Smooth muscle cell (in vitro differentiated cells): ENCODE data around the gene C19orf33. TPM values are rescaled to one million over a fixed set of nuclear protein-coding genes. Genes with fewer than 3 reads are reported as not detected.

Source experiments
- DNase-seq: peaks from one replicate; lab custom pipeline; 2025; ENCODE audit not compliant: unreplicated experiment; lab: John Stamatoyannopoulos, UW
- H2AFZ ChIP-seq: fragments of 200-600 bp; sonication (generic); 2 replicates; pipeline ENCODE4 v1.6.0; 2016; ENCODE audit warnings: antibody characterized with exemption, low read depth, mild to moderate bottlenecking
- H3F3A ChIP-seq: fragments of 200-600 bp; sonication (generic); 2 replicates; pipeline ENCODE4 v1.6.0; 2017; ENCODE audit warnings: antibody characterized with exemption, low read depth
- H3K27ac ChIP-seq: fragments of 200-600 bp; sonication (generic); 2 replicates; pipeline ENCODE4 v1.5.1; 2016; ENCODE audit warnings: low read depth, mild to moderate bottlenecking
- H3K27me3 ChIP-seq: fragments of 200-600 bp; sonication (generic); 2 replicates; pipeline ENCODE4 v1.6.1; 2016; ENCODE audit warnings: low read depth, mild to moderate bottlenecking
- H3K36me3 ChIP-seq: fragments of 200-600 bp; sonication (generic); 2 replicates; pipeline ENCODE4 v1.5.1; 2016; ENCODE audit warnings: low read depth
- H3K4me1 ChIP-seq: fragments of 200-600 bp; sonication (generic); 2 replicates; pipeline ENCODE4 v1.5.1; 2016; ENCODE audit warnings: low read depth
- H3K4me2 ChIP-seq: fragments of 200-600 bp; sonication (generic); 2 replicates; pipeline ENCODE4 v1.6.0; 2016; ENCODE audit warnings: mild to moderate bottlenecking
- H3K4me3 ChIP-seq: fragments of 200-600 bp; sonication (generic); 2 replicates; pipeline ENCODE4 v1.5.1; 2016; ENCODE audit warnings: mild to moderate bottlenecking
- H3K79me2 ChIP-seq: fragments of 200-600 bp; sonication (generic); 2 replicates; pipeline ENCODE4 v1.6.0; 2016; ENCODE audit warnings: low read depth, mild to moderate bottlenecking
- H3K9ac ChIP-seq: fragments of 200-600 bp; sonication (generic); 2 replicates; pipeline ENCODE4 v1.6.0; 2016; ENCODE audit warnings: low read depth
- H3K9me3 ChIP-seq: fragments of 200-600 bp; sonication (generic); replicated peaks from 2 replicates; pipeline ENCODE4 v1.5.1; 2016; ENCODE audit warnings: low read depth
- H4K20me1 ChIP-seq: fragments of 200-600 bp; sonication (generic); 2 replicates; pipeline ENCODE4 v1.6.0; 2016; ENCODE audit warnings: low read depth
- CTCF ChIP-seq: fragments of 200-600 bp; sonication (generic); IDR thresholded peaks from 2 replicates; pipeline ENCODE4 v1.5.1; 2017; ENCODE audit warnings: borderline replicate concordance, mild to moderate bottlenecking, antibody characterized with exemption; ENCODE audit not compliant: insufficient read depth, poor library complexity, severe bottlenecking
- WGBS: methylation state at CpG from one replicate; pipeline ENCODE4 v1.1.7; 2016; ENCODE audit warnings: low lambda C conversion rate; 5-methylcytosine and 5-hydroxymethylcytosine counted together
- polyA plus RNA-seq: library from polyadenylated mRNA; unstranded; fragments of >200 nt; fragmentation: Nextera tagmentation; extraction: Ambion mirVana; gene quantifications from 2 replicates; pipeline ENCODE4 v1.2.1, GENCODE V29; 2016
- total RNA-seq: library from RNA; depleted of rRNA; stranded (reverse); fragments of >200 nt; gene quantifications from 2 replicates; pipeline ENCODE4 v1.2.3, GENCODE V29; 2014

The C19orf33 gene
- total and polyA plus RNA-seq, 2 experiments from 2014 or later = 22.1 to 136 TPM

- H3K79me2 ChIP-seq = peaks cover 23% of the 10 kb centered on the region
- DNase-seq = no peak
- peak overlapping the region; percentile 91 for H3K4me2 ChIP-seq
- H3K27me3 ChIP-seq = no peaks in the 10 kb centered on the region
- H3K27ac ChIP-seq = peak overlapping the region; percentile 69
- no peak for TF ChIP-seq CTCF
- peak overlapping the region; percentile 70 for H3K4me3 ChIP-seq
- H2AFZ ChIP-seq = no peak overlapping the region
- WGBS = 77% methylated on average over 12 of the region's 12 CpGs
- H3K9me3 ChIP-seq = no peaks in the 10 kb centered on the region
- H3K36me3 ChIP-seq = no peaks in the 10 kb centered on the region
- peaks cover 24% of the 10 kb centered on the region for H3F3A ChIP-seq
- peaks cover 40% of the 10 kb centered on the region for H4K20me1 ChIP-seq
- H3K4me1 ChIP-seq = peaks cover 34% of the 10 kb centered on the region
- H3K9ac ChIP-seq = no peak overlapping the region
Observed at GRCh38 chr19:38265921-38266429, 38.1 kb upstream of the C19orf33 start.

DNA sequence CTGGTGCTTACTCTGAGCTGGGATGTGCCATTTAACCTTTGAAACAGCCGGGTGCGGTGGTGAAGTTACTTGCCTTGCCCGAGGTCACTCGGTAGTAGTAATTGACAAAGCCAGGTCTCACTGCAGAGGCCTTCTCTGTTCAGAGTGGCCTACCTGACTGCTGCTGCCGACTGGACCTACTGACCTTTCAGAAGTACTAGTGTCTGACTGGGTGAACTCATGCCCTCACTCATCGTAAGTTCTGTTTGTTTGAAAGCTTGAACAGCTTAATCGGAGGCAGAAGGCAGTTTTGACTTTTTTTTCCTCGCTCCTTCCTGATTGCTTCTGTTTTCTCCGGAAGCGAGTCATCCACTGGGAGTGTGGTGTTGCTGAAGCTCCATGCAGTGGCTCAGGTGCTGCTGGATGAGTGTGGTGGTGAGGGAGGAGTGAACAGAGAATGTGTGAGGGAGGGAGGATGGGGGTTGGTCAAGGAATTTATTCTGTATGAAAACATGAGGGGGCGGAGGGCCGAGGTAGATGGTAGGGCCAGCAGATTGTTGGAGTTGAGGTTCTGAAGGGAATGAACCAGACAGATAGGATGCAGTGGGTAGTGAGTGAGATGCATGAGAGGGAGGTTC, 37.0 kb upstream of the C19orf33 start:
- DNase-seq = no peak
- H3K36me3 ChIP-seq = no peaks in the 10 kb centered on the region
- peaks cover 35% of the 10 kb centered on the region for H3K4me1 ChIP-seq
- H3K79me2 ChIP-seq = peaks cover 34% of the 10 kb centered on the region
- H4K20me1 ChIP-seq = peaks cover 48% of the 10 kb centered on the region
- H3K4me2 ChIP-seq = peak overlapping the region; percentile 91
- no peak for TF ChIP-seq CTCF
- peak overlapping the region; percentile 55 for H3K27ac ChIP-seq
- no peaks in the 10 kb centered on the region for H3K9me3 ChIP-seq
- H2AFZ ChIP-seq = no peak overlapping the region
- H3F3A ChIP-seq = peaks cover 24% of the 10 kb centered on the region
- WGBS = 38% methylated on average over 12 of the region's 12 CpGs
- H3K9ac ChIP-seq = no peak overlapping the region
- H3K27me3 ChIP-seq = no peaks in the 10 kb centered on the region
- peak overlapping the region; percentile 70 for H3K4me3 ChIP-seq

- Histone ChIP-seq H3K4me1 (peaks cover 35% of the 10 kb centered on the region), H3K36me3 (no peaks in the 10 kb centered on the region), H3K27ac (no peak overlapping the region), H3K27me3 (no peaks in the 10 kb centered on the region), H4K20me1 (peaks cover 55% of the 10 kb centered on the region), H3K79me2 (peaks cover 43% of the 10 kb centered on the region), H3F3A (peaks cover 24% of the 10 kb centered on the region), H3K4me3 (peak overlapping the region; percentile 70), H3K9ac (no peak overlapping the region), H2AFZ (no peak overlapping the region), H3K4me2 (peak overlapping the region; percentile 91), H3K9me3 (no peaks in the 10 kb centered on the region)
- DNase-seq = no peak
- WGBS = 66% methylated on average over 12 of the region's 12 CpGs
- no peak for TF ChIP-seq CTCF
Observed at GRCh38 chr19:38267761-38268483, 36.1 kb upstream of the C19orf33 start.
